HEK293 (cell line): Measurements from ENCODE around the gene CHD5.
A peak's percentile ranks its signal among the peaks of the same experiment; 100 is the strongest.

Experiments used
- ELK4 ChIP-seq: IDR thresholded peaks from 2 replicates; pipeline ENCODE4 v1.6.1; 2011; ENCODE audit warnings: mild to moderate bottlenecking, low read depth, low read length, borderline replicate concordance
- GFI1B ChIP-seq: fragments of 450-650 bp; formaldehyde crosslinking; IDR thresholded peaks from 2 replicates; pipeline ENCODE4 v1.5.1; 2016; ENCODE audit warnings: missing biosample characterization, missing genetic modification characterization
- GLIS2 ChIP-seq: fragments of 450-650 bp; formaldehyde crosslinking; IDR thresholded peaks from 2 replicates; pipeline ENCODE4 v1.5.1; 2016; ENCODE audit warnings: missing biosample characterization, missing genetic modification characterization
- KLF7 ChIP-seq: fragments of 450-650 bp; formaldehyde crosslinking; IDR thresholded peaks from 2 replicates; pipeline ENCODE4 v1.5.1; 2016; ENCODE audit warnings: missing biosample characterization, missing genetic modification characterization, borderline replicate concordance
- KLF8 ChIP-seq: fragments of 450-650 bp; formaldehyde crosslinking; IDR thresholded peaks from 2 replicates; pipeline ENCODE4 v1.5.1; 2016; ENCODE audit warnings: missing biosample characterization, missing genetic modification characterization
- PRDM2 ChIP-seq: fragments of 450-650 bp; formaldehyde crosslinking; IDR thresholded peaks from 2 replicates; pipeline ENCODE4 v1.5.1; 2016; ENCODE audit warnings: missing biosample characterization, missing genetic modification characterization, borderline replicate concordance
- PRDM6 ChIP-seq: fragments of 450-650 bp; formaldehyde crosslinking; IDR thresholded peaks from 2 replicates; pipeline ENCODE4 v1.5.1; 2017; ENCODE audit warnings: missing biosample characterization, missing genetic modification characterization
- SALL2 ChIP-seq: fragments of 450-650 bp; formaldehyde crosslinking; IDR thresholded peaks from 2 replicates; pipeline ENCODE4 v1.5.0; 2017; ENCODE audit warnings: missing biosample characterization, mild to moderate bottlenecking, missing genetic modification characterization, borderline replicate concordance
- SP2 ChIP-seq: fragments of 450-650 bp; formaldehyde crosslinking; IDR thresholded peaks from 2 replicates; pipeline ENCODE4 v1.5.1; 2016; ENCODE audit warnings: missing biosample characterization, missing genetic modification characterization
- SP3 ChIP-seq: fragments of 450-650 bp; formaldehyde crosslinking; IDR thresholded peaks from 2 replicates; pipeline ENCODE4 v1.5.1; 2016; ENCODE audit warnings: missing biosample characterization, missing genetic modification characterization
- SP7 ChIP-seq: fragments of 450-650 bp; formaldehyde crosslinking; IDR thresholded peaks from 2 replicates; pipeline ENCODE4 v1.5.1; 2016; ENCODE audit warnings: missing biosample characterization, missing genetic modification characterization
- WT1 ChIP-seq: fragments of 450-650 bp; formaldehyde crosslinking; IDR thresholded peaks from 2 replicates; pipeline ENCODE4 v1.5.1; 2016; ENCODE audit warnings: missing biosample characterization, missing genetic modification characterization
- ZBTB26 ChIP-seq: fragments of 450-650 bp; formaldehyde crosslinking; optimal IDR thresholded peaks from 2 replicates; pipeline ENCODE3; 2016; ENCODE audit warnings: missing biosample characterization, mild to moderate bottlenecking, missing genetic modification characterization
- ZBTB8A ChIP-seq: fragments of 450-650 bp; formaldehyde crosslinking; IDR thresholded peaks from 2 replicates; pipeline ENCODE4 v1.5.1; 2016; ENCODE audit warnings: missing biosample characterization, missing genetic modification characterization
- ZNF16 ChIP-seq: fragments of 450-650 bp; formaldehyde crosslinking; IDR thresholded peaks from 2 replicates; pipeline ENCODE4 v1.5.1; 2016; ENCODE audit warnings: low read depth, missing biosample characterization, missing genetic modification characterization
- ZNF266 ChIP-seq: fragments of 450-650 bp; formaldehyde crosslinking; IDR thresholded peaks from 2 replicates; pipeline ENCODE4 v1.5.1; 2016; ENCODE audit warnings: missing biosample characterization, missing genetic modification characterization, low read depth
- ZNF341 ChIP-seq: fragments of 450-650 bp; formaldehyde crosslinking; IDR thresholded peaks from 2 replicates; pipeline ENCODE4; 2016; ENCODE audit warnings: low read depth, missing biosample characterization, missing genetic modification characterization
- ZNF391 ChIP-seq: fragments of 450-650 bp; formaldehyde crosslinking; IDR thresholded peaks from 2 replicates; pipeline ENCODE4 v1.5.1; 2016; ENCODE audit warnings: low read depth, missing biosample characterization, missing genetic modification characterization, borderline replicate concordance
- ZNF404 ChIP-seq: fragments of 450-650 bp; formaldehyde crosslinking; IDR thresholded peaks from 2 replicates; pipeline ENCODE4 v1.5.1; 2017; ENCODE audit warnings: missing biosample characterization, missing genetic modification characterization
- ZNF629 ChIP-seq: fragments of 450-650 bp; formaldehyde crosslinking; IDR thresholded peaks from 2 replicates; pipeline ENCODE4 v1.5.1; 2017; ENCODE audit warnings: missing biosample characterization, missing genetic modification characterization
- ZNF692 ChIP-seq: fragments of 450-650 bp; formaldehyde crosslinking; IDR thresholded peaks from 2 replicates; pipeline ENCODE4 v1.5.1; 2016; ENCODE audit warnings: missing biosample characterization, missing genetic modification characterization
- ZNF777 ChIP-seq: fragments of 450-650 bp; formaldehyde crosslinking; IDR thresholded peaks from 2 replicates; pipeline ENCODE4 v1.5.1; 2017; ENCODE audit warnings: missing biosample characterization, missing genetic modification characterization, borderline replicate concordance
- ZNF843 ChIP-seq: fragments of 450-650 bp; formaldehyde crosslinking; IDR thresholded peaks from 2 replicates; pipeline ENCODE4 v1.5.1; 2016; ENCODE audit warnings: missing biosample characterization, missing genetic modification characterization
- ZSCAN30 ChIP-seq: fragments of 450-650 bp; IDR thresholded peaks from 2 replicates; pipeline ENCODE4 v1.5.1; 2018; ENCODE audit warnings: missing biosample characterization, mild to moderate bottlenecking, missing genetic modification characterization, moderate library complexity
- ZSCAN5A ChIP-seq: fragments of 450-650 bp; formaldehyde crosslinking; IDR thresholded peaks from 2 replicates; pipeline ENCODE4 v1.5.1; 2016; ENCODE audit warnings: missing biosample characterization, missing genetic modification characterization

Gene CHD5

GRCh38 chr1:6199298-6200187 lies 19.4 kb upstream of the CHD5 start, which contains the start of gene RPL22 (continued):
- TF ChIP-seq SP7 (tag by site-specific recombination) (peak; percentile 78), KLF7 (peak; percentile 89; the same call in 1 of the 2 replicates), PRDM6 (no peak), ZSCAN30 (0 out of 2 replicates have a peak, but pooled peaks have one; percentile 43), ZNF843 (tag by site-specific recombination) (peak; percentile 13; the same call in 1 of the 2 replicates), SALL2 (tag by site-specific recombination) (no peak), SP2 (tag by site-specific recombination) (peak; percentile 48), ZNF404 (tag by site-specific recombination) (no peak), KLF8 (tag by site-specific recombination) (peak; percentile 96), ELK4 (no peak), SP3 (tag by site-specific recombination) (peak; percentile 89), ZSCAN5A (tag by site-specific recombination) (0 out of 2 replicates have a peak, but pooled peaks have one; percentile 17), ZBTB8A (tag by site-specific recombination) (peak; percentile 64), ZNF692 (tag by site-specific recombination) (0 out of 2 replicates have a peak, but pooled peaks have one; percentile 13), PRDM2 (tag by site-specific recombination) (no peak), ZNF777 (tag by site-specific recombination) (no peak), WT1 (tag by site-specific recombination) (peak; percentile 30; the same call in 1 of the 2 replicates), ZNF16 (tag by site-specific recombination) (0 out of 2 replicates have a peak, but pooled peaks have one; percentile 30), GFI1B (tag by site-specific recombination) (no peak), ZNF629 (tag by site-specific recombination) (peak; percentile 56), ZNF266 (tag by site-specific recombination) (no peak), ZNF341 (peak; percentile 74), GLIS2 (peak; percentile 99), ZNF391 (peak; percentile 84; the same call in 1 of the 2 replicates), ZBTB26 (peak; percentile 62)
